HG03558 (cell line): ENCODE data around the gene RAB11FIP4.
A peak's percentile ranks its signal among the peaks of the same experiment; 100 is the strongest.

Experiments
- ATAC-seq: cut with Tn5 transposase; IDR thresholded peaks from one replicate; pipeline ENCODE4 v1.9.1; 2021; ENCODE audit warnings: moderate number of reproducible peaks; ENCODE audit not compliant: unreplicated experiment; ENCODE audit errors: extremely low read depth

Gene RAB11FIP4

GRCh38 chr17:31492880-31493655 lies 101.6 kb downstream of the RAB11FIP4 start:
- no peak for ATAC-seq

- no peak for ATAC-seq
Observed at GRCh38 chr17:31493656-31494155, 102.2 kb downstream of the RAB11FIP4 start.

- peak; percentile 35 for ATAC-seq
Observed at GRCh38 chr17:31494259-31495021, 103.0 kb downstream of the RAB11FIP4 start.

GRCh38 chr17:31495022-31495885 lies 103.8 kb downstream of the RAB11FIP4 start:
- no peak for ATAC-seq

- no peak for ATAC-seq
Observed at GRCh38 chr17:31496097-31496496, 104.6 kb downstream of the RAB11FIP4 start.

GRCh38 chr17:31496601-31497000 lies 105.1 kb downstream of the RAB11FIP4 start:
- no peak for ATAC-seq

- no peak for ATAC-seq
Observed at GRCh38 chr17:31497431-31497830, 106.0 kb downstream of the RAB11FIP4 start.

GRCh38 chr17:31497994-31498826 lies 106.7 kb downstream of the RAB11FIP4 start:
- no peak for ATAC-seq

- ATAC-seq: no peak
Observed at GRCh38 chr17:31499771-31500554, 108.5 kb downstream of the RAB11FIP4 start.

GRCh38 chr17:31506517-31506916 lies 115.0 kb downstream of the RAB11FIP4 start:
- ATAC-seq: no peak

- ATAC-seq: no peak
Observed at GRCh38 chr17:31508288-31509094, 117.0 kb downstream of the RAB11FIP4 start.

GRCh38 chr17:31509095-31509804 lies 117.8 kb downstream of the RAB11FIP4 start:
- no peak for ATAC-seq

- no peak for ATAC-seq
Observed at GRCh38 chr17:31509805-31510177, 118.3 kb downstream of the RAB11FIP4 start.

GRCh38 chr17:31510308-31511194 lies 119.1 kb downstream of the RAB11FIP4 start:
- ATAC-seq: no peak

- no peak for ATAC-seq
Observed at GRCh38 chr17:31511195-31511578, 119.7 kb downstream of the RAB11FIP4 start.

GRCh38 chr17:31511580-31511979 lies 120.1 kb downstream of the RAB11FIP4 start:
- no peak for ATAC-seq
